Transverse colon (tissue), 4 donors: ENCODE measurements around the gene KIZ. TPM values are rescaled to one million over a fixed set of nuclear protein-coding genes. Genes with fewer than 3 reads are reported as not detected.
A peak's percentile ranks its signal among the peaks of the same experiment; 100 is the strongest.

ENCODE experiments used
- DNase-seq: peaks from one replicate; pipeline ENCODE4 v3.0.0-alpha.2; 2019
- H3K27ac ChIP-seq, 4 donors: fragments of 200-600 bp; sonication (generic); 2 replicates each; pipeline ENCODE4 v1.5.1; 2016 to 2018; ENCODE audit warnings: inconsistent platforms in 4 of 4
- H3K27me3 ChIP-seq: fragments of 200-600 bp; sonication (generic); 2 replicates; pipeline ENCODE4 v1.5.1; 2017; ENCODE audit warnings: inconsistent platforms
- H3K36me3 ChIP-seq, 4 donors: fragments of 200-600 bp; sonication (generic); 2 replicates each; pipeline ENCODE4 v1.5.1; 2017 to 2019; ENCODE audit warnings: inconsistent platforms in 4 of 4
- H3K4me1 ChIP-seq, 4 donors: fragments of 200-600 bp; sonication (generic); 2 replicates each; pipeline ENCODE4 v1.5.1; 2017 to 2020; ENCODE audit warnings: inconsistent platforms in 4 of 4
- H3K4me3 ChIP-seq, 4 donors: fragments of 200-600 bp; sonication (generic); 1 replicate in 1 of 4; 2 replicates in 3 of 4; pipeline versions ENCODE4 v1.5.1 to v1.6.1; 2017 to 2019; ENCODE audit warnings: inconsistent platforms in 4 of 4
- H3K9me3 ChIP-seq, 2 donors: fragments of 200-600 bp; sonication (generic); 2 replicates each; pipeline ENCODE4 v1.5.1; 2017 to 2019; ENCODE audit warnings: inconsistent platforms in 2 of 2
- EP300 ChIP-seq: sonication (generic); formaldehyde crosslinking; IDR thresholded peaks from one replicate; pipeline ENCODE4 v1.6.1; 2017; ENCODE audit warnings: antibody characterized with exemption, low read depth
- POLR2A ChIP-seq: fragments of 450-650 bp; IDR thresholded peaks from one replicate; pipeline ENCODE4 v1.6.1; 2016; ENCODE audit warnings: antibody characterized with exemption, mild to moderate bottlenecking, moderate library complexity
- POLR2AphosphoS5 ChIP-seq, 3 donors: sonication (generic); formaldehyde crosslinking; IDR thresholded peaks; one replicate each; pipeline ENCODE4 v1.6.1; 2016; ENCODE audit warnings: antibody characterized with exemption in 3 of 3
- WGBS, 2 donors: methylation state at CpG; one replicate each; pipeline ENCODE4 v1.1.5; 2018; ENCODE audit warnings: low coverage in 1 of 2; 5-methylcytosine and 5-hydroxymethylcytosine counted together
- in situ Hi-C, 4 donors: fragments of 200-750 bp; cut with MboI; loops; one replicate each; pipeline versions ENCODE4 v1.15.0 to v1.15.1; 2017; ENCODE audit warnings: low sequenced_read_pairs in 3 of 4, low pct_ligation_motif_present in 1 of 4, low pct_unique_long_range_greater_than_20kb in 1 of 4
- intact Hi-C: fragments of 100-400 bp; cut with DNase I; formaldehyde crosslinking; loops from one replicate; pipeline ENCODE4 v1.15.1; 2023; ENCODE audit warnings: low total_unique reads
- total RNA-seq, 4 donors: library from RNA; depleted of rRNA; stranded (reverse); fragments of >200 nt; gene quantifications; one replicate each; pipeline ENCODE4 v1.1.0, GENCODE V29; 2016
- TF ChIP-seq, protein P1 (sequence below), 5 experiments: fragments of 200-600 bp in 3 of 5; fragments of 450-650 bp in 2 of 5; sonication (generic) in 3 of 5; IDR thresholded peaks; 1 replicate in 2 of 5; 2 replicates in 3 of 5; pipeline ENCODE4 v1.5.1; 2016 to 2017; ENCODE audit warnings: antibody characterized with exemption in 5 of 5, inconsistent platforms in 3 of 5, mild to moderate bottlenecking in 2 of 5, moderate library complexity in 1 of 5

KIZ gene
- total RNA-seq, 4 donors from 2014 or later: 24.3 to 95.9 (median 36.9) TPM

DNA sequence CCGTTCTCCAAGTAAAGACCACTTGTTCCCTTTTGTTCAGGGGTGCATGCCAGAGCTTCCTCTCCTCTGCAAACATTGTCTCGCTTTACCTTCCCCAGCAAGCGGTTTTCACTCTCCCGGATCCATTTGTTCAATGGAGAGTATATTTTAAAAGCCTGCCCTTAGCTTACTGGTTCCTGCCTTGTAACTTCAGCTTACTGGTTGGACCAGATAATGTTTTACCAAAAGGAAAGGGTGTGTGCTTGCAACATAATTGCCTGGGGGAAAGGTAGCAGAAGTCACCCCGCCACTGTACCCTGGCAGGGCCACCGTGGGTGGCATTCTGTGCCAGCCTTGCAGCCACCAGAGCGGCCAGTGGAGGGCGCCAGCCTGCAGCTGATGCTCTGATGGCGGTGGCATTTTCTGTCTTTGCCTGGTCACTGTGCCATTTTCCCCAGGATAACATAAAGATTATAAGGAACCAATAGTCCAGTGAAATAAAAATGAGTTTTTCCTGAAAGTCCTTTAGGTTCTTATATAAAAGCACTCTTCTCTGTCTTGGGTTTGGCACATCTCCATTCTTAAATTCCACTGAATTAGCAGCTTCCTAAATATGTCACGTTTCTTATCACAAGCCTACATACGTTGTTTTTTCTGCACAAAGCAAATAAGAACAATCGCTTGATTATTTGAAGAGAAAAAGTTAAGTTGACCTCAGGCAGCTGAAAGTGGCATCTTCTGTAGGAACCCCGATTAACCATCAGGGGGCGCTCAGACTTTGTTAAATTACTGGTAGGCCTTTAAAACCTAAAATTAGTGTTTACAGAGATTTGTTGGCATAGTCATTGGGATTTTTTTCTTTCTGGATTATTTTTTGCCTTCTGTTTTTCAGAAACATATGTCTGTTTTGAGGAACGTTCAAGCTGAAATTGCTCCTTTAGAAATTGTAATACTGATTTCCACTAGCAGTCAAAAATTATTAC lies 109.9 kb downstream of the KIZ start:
- WGBS, 2 donors: 25 to 26% methylated on average over 11 to 15 of the region's 15 CpGs
- H3K36me3 ChIP-seq: peaks cover 0 to under 1% (median 0%) of the 10 kb centered on the region in 4 donors
- peak; percentile 69 for DNase-seq
- no peak overlapping the region for H3K4me3 ChIP-seq
- peaks cover 0 to 11% (median 4%) of the 10 kb centered on the region in 4 donors for H3K4me1 ChIP-seq
- H3K27me3 ChIP-seq: no peaks in the 10 kb centered on the region
- H3K9me3 ChIP-seq: no peaks in the 10 kb centered on the region
- TF ChIP-seq POLR2AphosphoS5 (IDR thresholded peaks at IDR 0.05): no peak
- TF ChIP-seq, protein P1, sequence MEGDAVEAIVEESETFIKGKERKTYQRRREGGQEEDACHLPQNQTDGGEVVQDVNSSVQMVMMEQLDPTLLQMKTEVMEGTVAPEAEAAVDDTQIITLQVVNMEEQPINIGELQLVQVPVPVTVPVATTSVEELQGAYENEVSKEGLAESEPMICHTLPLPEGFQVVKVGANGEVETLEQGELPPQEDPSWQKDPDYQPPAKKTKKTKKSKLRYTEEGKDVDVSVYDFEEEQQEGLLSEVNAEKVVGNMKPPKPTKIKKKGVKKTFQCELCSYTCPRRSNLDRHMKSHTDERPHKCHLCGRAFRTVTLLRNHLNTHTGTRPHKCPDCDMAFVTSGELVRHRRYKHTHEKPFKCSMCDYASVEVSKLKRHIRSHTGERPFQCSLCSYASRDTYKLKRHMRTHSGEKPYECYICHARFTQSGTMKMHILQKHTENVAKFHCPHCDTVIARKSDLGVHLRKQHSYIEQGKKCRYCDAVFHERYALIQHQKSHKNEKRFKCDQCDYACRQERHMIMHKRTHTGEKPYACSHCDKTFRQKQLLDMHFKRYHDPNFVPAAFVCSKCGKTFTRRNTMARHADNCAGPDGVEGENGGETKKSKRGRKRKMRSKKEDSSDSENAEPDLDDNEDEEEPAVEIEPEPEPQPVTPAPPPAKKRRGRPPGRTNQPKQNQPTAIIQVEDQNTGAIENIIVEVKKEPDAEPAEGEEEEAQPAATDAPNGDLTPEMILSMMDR (IDR thresholded peaks at IDR 0.05): peak; percentile 70 to 78 (median 73)
- intact Hi-C loops (loop anchor here (5.0 kb wide), 1 partner anchor 272 kb away; no protein-coding TSS in a partner anchor), in situ Hi-C loops (loop anchor here (5.0 to 25.0 kb wide), 4 partner anchors 267 to 373 kb away; partner anchors contain the start of gene NKX2-2 (in 1 of the 4))
- H3K27ac ChIP-seq: no peak overlapping the region

DNA sequence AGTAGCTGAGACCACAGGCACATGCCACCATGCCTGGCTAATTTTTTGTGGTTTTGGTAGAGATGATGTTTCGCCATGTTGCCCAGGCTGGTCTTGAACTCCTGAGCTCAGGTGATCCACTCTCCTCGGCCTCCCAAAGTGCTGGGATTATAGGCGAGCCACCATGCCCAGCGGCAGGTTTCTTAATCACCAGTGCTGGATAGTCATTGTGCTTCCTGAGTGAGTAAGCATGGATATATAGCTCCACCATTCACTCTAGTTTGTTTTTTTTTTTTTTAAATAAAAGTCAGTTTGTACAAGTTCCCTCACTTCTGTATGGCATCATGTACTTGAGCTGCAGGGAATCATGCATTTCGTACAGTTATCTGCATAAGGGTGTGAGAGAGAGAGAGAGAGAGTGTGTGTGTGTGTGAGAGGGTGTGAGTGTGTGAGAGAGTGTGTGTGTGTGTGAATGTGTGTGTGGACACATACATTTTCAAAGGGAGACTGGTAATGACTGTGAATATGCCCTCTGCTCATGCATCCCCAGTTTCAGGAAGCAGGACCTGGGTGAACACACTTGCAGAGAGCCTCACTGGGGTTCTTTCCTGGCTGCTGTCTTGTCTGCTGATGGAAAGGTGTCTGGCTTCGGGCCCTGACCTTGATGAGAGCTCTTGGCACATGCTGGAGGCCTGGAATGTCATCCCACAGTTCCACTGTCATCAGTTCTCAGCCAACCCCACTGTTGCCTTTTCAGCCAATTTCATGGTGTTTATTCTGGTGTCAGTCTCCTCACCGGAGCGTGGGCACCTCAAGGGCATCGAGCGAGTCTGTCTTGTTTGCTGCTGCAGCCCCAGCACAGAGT lies 112.3 kb downstream of the KIZ start:
- Histone ChIP-seq H3K36me3 (no peaks in the 10 kb centered on the region), H3K4me3 (no peak overlapping the region), H3K27ac (no peak overlapping the region), H3K27me3 (no peaks in the 10 kb centered on the region), H3K4me1 (peaks cover 0 to 11% (median 4%) of the 10 kb centered on the region in 4 donors), H3K9me3 (no peaks in the 10 kb centered on the region)
- intact Hi-C loops: loop anchor here (2.0 to 5.0 kb wide), 2 partner anchors 27 to 269 kb away; no protein-coding TSS in a partner anchor
- in situ Hi-C loops: loop anchor here (5.0 to 25.0 kb wide), 4 partner anchors 264 to 376 kb away; partner anchors contain the start of gene NKX2-2 (in 1 of the 4)
- no peak for DNase-seq
- 84 to 100% methylated on average over 3 to 10 of the region's 10 CpGs for WGBS, 2 donors
- TF ChIP-seq EP300 (no peak), POLR2AphosphoS5 (IDR thresholded peaks at IDR 0.05) (no peak)

DNA sequence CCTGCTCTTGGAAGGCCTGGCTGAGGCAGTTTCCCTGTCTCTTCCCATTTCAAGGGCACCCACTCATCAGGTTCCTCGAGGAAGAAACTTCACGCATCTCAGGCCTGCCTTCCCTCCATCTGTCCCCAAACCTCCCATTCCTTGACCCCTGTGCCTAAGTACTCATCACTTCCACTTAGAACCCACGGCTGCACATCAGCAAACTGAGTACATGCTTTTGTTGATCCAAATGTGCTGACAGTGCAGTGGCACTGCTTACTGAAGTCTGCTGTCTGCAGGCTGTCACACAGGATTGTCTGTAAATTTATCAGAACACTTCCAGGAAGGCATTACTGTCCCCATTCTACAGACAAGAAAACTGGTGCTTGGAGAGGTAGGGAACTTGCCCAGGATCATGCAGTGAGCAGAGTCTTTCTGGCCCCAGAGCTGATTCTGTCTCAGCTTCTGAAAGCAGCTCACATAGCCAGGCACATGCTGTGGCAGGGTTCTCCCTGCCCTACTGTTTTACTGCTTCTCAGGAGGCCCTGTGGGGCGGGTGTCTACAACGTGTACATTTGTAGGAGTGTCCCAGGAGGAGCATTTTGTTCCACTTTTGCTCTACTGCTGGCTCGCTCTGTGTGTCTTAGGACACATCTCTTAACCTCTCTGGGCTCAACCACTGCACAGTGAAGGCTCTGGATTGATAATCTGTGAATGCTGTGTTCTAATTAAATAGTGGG lies 113.1 kb downstream of the KIZ start:
- Histone ChIP-seq H3K27me3 (no peaks in the 10 kb centered on the region), H3K9me3 (no peaks in the 10 kb centered on the region), H3K4me3 (no peak overlapping the region), H3K27ac (no peak overlapping the region), H3K4me1 (peaks cover 0 to 11% (median 4%) of the 10 kb centered on the region in 4 donors), H3K36me3 (no peaks in the 10 kb centered on the region)
- TF ChIP-seq EP300 (no peak), POLR2A (no peak), POLR2AphosphoS5 (IDR thresholded peaks at IDR 0.05) (no peak)
- TF ChIP-seq, protein P1 (IDR thresholded peaks at IDR 0.05): no peak
- WGBS, 2 donors: 68% methylated on average over 6 of the region's 6 CpGs; no CpG with 5 or more reads in 1 of the 2 donors
- in situ Hi-C loops: loop anchor here (5.0 to 25.0 kb wide), 4 partner anchors 263 to 377 kb away; partner anchors contain the start of gene NKX2-2 (in 1 of the 4)
- DNase-seq: peak; percentile 46
- intact Hi-C loops: loop anchor here (2.0 to 5.0 kb wide), 2 partner anchors 28 to 268 kb away; no protein-coding TSS in a partner anchor

DNA sequence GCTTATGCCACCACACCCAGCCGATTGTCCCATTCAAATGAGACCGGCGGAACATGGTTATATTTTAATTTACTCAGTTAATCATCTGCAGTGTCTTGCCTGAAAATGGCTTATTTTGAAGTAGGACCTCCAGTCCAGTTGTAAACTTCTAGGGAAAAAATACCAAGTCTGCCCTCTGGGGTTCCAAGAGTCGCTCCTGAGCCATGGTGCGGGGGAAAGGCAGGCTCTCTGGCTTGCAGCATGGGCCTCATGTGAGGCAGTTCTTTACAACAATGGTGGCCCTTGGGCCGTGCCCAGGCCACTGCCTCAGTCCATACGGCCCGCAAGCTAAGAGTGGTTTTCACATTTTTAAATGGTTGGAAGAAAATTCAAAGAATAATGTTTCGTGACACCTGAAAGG lies 114.5 kb downstream of the KIZ start:
- intact Hi-C loops: no loop called here
- DNase-seq: no peak
- WGBS, 2 donors: 82 to 100% methylated on average over 1 to 9 of the region's 9 CpGs

More for the DNA sequence above, 114.5 kb downstream of the KIZ start:
- peaks cover 0 to 10% (median 4%) of the 10 kb centered on the region in 4 donors for H3K4me1 ChIP-seq
- TF ChIP-seq, protein P1 (IDR thresholded peaks at IDR 0.05): no peak
- TF ChIP-seq POLR2AphosphoS5 (IDR thresholded peaks at IDR 0.05): no peak
- in situ Hi-C loops: loop anchor here in 3 of 4 donors (25.0 kb wide), 2 partner anchors 272 to 378 kb away; partner anchors contain the start of gene NKX2-2 (in 1 of the 3)
- no peaks in the 10 kb centered on the region for H3K27me3 ChIP-seq
- no peak overlapping the region for H3K4me3 ChIP-seq
- H3K9me3 ChIP-seq: no peaks in the 10 kb centered on the region
- H3K27ac ChIP-seq: no peak overlapping the region
- no peaks in the 10 kb centered on the region for H3K36me3 ChIP-seq
